Articular chondrocyte of knee joint (primary cell): Measurements from ENCODE around the gene TM2D1. TPM values are rescaled to one million over a fixed set of nuclear protein-coding genes. Genes with fewer than 3 reads are reported as not detected.

Experiments used
- total RNA-seq: library from RNA; depleted of rRNA; stranded (reverse); fragments of >200 nt; gene quantifications from 2 replicates; pipeline ENCODE4 v1.2.3, GENCODE V29; 2012

Gene TM2D1
- 49.4 and 49.9 TPM in 2 replicates for total RNA-seq

GRCh38 chr1:61724813-61725694 is at the start of gene TM2D1:
Gene TM2D1, minus strand, starts transcription at chr1:61725141. Its CDS starts 21 bp downstream, at chr1:61725120.

GRCh38 chr1:61741711-61742619 is 17.0 kb upstream of the TM2D1 start, which contains the start of gene PATJ:
Gene PATJ, plus strand, starts transcription at chr1:61742480. Its CDS starts 20,413 bp downstream, at chr1:61762893.

Other genes starting within 250 kb of the TM2D1 start
- 12.6 and 15.0 TPM in 2 replicates for gene PATJ, start 17.3 kb upstream of the TM2D1 start, total RNA-seq